ENCODE results near the gene GFOD2.

- no peak for TF ChIP-seq EP300 (IDR thresholded peaks at IDR 0.05)
- no peak for TF ChIP-seq CTCF (IDR thresholded peaks at IDR 0.05)
- TF ChIP-seq POLR2A (IDR thresholded peaks at IDR 0.05): no peak
These were observed 10.6 kb upstream of the GFOD2 start for GRCh38 chr16:67729636-67730248.
